ENCODE data around the gene LRP1-AS. TPM values are rescaled to one million over a fixed set of nuclear protein-coding genes. Genes with fewer than 3 reads are reported as not detected.

Gene LRP1-AS
- total RNA-seq, 2 donors from 2014 or later, result not detected

- TF ChIP-seq POLR2A (IDR thresholded peaks at IDR 0.05), result no peak
- no peak for TF ChIP-seq CTCF (IDR thresholded peaks at IDR 0.05)
- TF ChIP-seq POLR2AphosphoS5 (IDR thresholded peaks at IDR 0.05), result no peak
- H3K27ac ChIP-seq, result no peak overlapping the region
- no peaks in the 10 kb centered on the region for H3K36me3 ChIP-seq
- whole genome bisulfite sequencing, result 73% methylated on average over 13 of the region's 13 CpGs
- no peaks in the 10 kb centered on the region for H3K27me3 ChIP-seq (replicated peaks; ENCODE audit: insufficient read depth)
- no peaks in the 10 kb centered on the region for H3K4me1 ChIP-seq (replicated peaks)
- DNase-seq (ENCODE audit: low spot score), result no peak
- intact Hi-C loops (cut with DNase I), result no loop called here
- H3K4me3 ChIP-seq, result no peak overlapping the region
- no peaks in the 10 kb centered on the region for H3K9me3 ChIP-seq
Measured at GRCh38 chr12:57138526-57139272, 8.7 kb downstream of the LRP1-AS start.

GRCh38 chr12:57135527-57136326 is 11.7 kb downstream of the LRP1-AS start:
- intact Hi-C loops (cut with DNase I), result no loop called here
- DNase-seq (ENCODE audit: low spot score), result no peak

GRCh38 chr12:57134949-57135348 is 12.5 kb downstream of the LRP1-AS start:
- no peaks in the 10 kb centered on the region for H3K27me3 ChIP-seq (replicated peaks; ENCODE audit: insufficient read depth)
- no peak for DNase-seq (ENCODE audit: low spot score)
- no peak for TF ChIP-seq POLR2AphosphoS5 (IDR thresholded peaks at IDR 0.05)
- no peak for TF ChIP-seq CTCF (IDR thresholded peaks at IDR 0.05)
- TF ChIP-seq POLR2A (IDR thresholded peaks at IDR 0.05), result no peak
- H3K9me3 ChIP-seq, result no peaks in the 10 kb centered on the region
- no peak overlapping the region for H3K4me3 ChIP-seq
- WGBS, result 74% methylated on average over 7 of the region's 9 CpGs
- intact Hi-C loops (cut with DNase I), result no loop called here
- H3K27ac ChIP-seq, result peak overlapping the region; percentile 55 to 57
- H3K4me1 ChIP-seq (replicated peaks), result no peaks in the 10 kb centered on the region
- no peaks in the 10 kb centered on the region for H3K36me3 ChIP-seq

More at GRCh38 chr12:57135527-57136326, 11.7 kb downstream of the LRP1-AS start:
- Histone ChIP-seq H3K4me3 (no peak overlapping the region), H3K27ac (peak overlapping the region; percentile 55 to 57), H3K4me1 (replicated peaks) (no peaks in the 10 kb centered on the region), H3K9me3 (no peaks in the 10 kb centered on the region), H3K27me3 (replicated peaks; ENCODE audit: insufficient read depth) (no peaks in the 10 kb centered on the region), H3K36me3 (no peaks in the 10 kb centered on the region)
- no peak for TF ChIP-seq POLR2AphosphoS5 (IDR thresholded peaks at IDR 0.05)
- TF ChIP-seq POLR2A (IDR thresholded peaks at IDR 0.05), result no peak
- no peak for TF ChIP-seq CTCF (IDR thresholded peaks at IDR 0.05)
- 46% methylated on average over 18 of the region's 18 CpGs for WGBS

GRCh38 chr12:57133916-57134315 is 13.5 kb downstream of the LRP1-AS start:
- H3K4me3 ChIP-seq, result no peak overlapping the region
- no peak for DNase-seq (ENCODE audit: low spot score)
- H3K36me3 ChIP-seq, result no peaks in the 10 kb centered on the region
- no peaks in the 10 kb centered on the region for H3K9me3 ChIP-seq
- intact Hi-C loops (cut with DNase I), result no loop called here
- peak overlapping the region; percentile 30 to 57 for H3K27ac ChIP-seq
- H3K27me3 ChIP-seq (replicated peaks; ENCODE audit: insufficient read depth), result no peaks in the 10 kb centered on the region
- TF ChIP-seq POLR2AphosphoS5 (IDR thresholded peaks at IDR 0.05), result no peak
- no peak for TF ChIP-seq CTCF (IDR thresholded peaks at IDR 0.05)
- no peak for TF ChIP-seq POLR2A (IDR thresholded peaks at IDR 0.05)
- no peaks in the 10 kb centered on the region for H3K4me1 ChIP-seq (replicated peaks)
- 51% methylated on average over 6 of the region's 6 CpGs for WGBS

All from prostate gland (tissue), 2 donors.